ENCODE results near the gene MYO3A.
"Not testable (repeated sequence)": the region's sequence is repeated elsewhere in the genome, so short reads cannot be mapped to it uniquely, and the experiment has no call there.

GRCh38 chr10:26080971-26081370 is 146.9 kb downstream of the MYO3A start:
- TF ChIP-seq POLR2AphosphoS5 (IDR thresholded peaks at IDR 0.05; ENCODE audit: borderline replicate concordance, low read depth, low read length); EZH2 (IDR thresholded peaks at IDR 0.05): not testable (repeated sequence)

All from SK-N-MC (cell line).